ENCODE data around the gene FARP2.

GRCh38 chr2:241519669-241520068 lies 163.6 kb downstream of the FARP2 start:
- TF ChIP-seq CTCF (IDR thresholded peaks at IDR 0.05; ENCODE audit: low read depth, low read length) = no peak
- TF ChIP-seq EZH2phosphoT487 (IDR thresholded peaks at IDR 0.05; ENCODE audit: low read depth) = no peak
